K562 (cell line): Measurements from ENCODE around the gene AGPAT2. TPM values are rescaled to one million over a fixed set of nuclear protein-coding genes. Genes with fewer than 3 reads are reported as not detected.

Experiments
- CBX3 ChIP-seq, 2 experiments: IDR thresholded peaks; 1 replicate in 1 of 2; 2 replicates in 1 of 2; pipeline ENCODE4 v1.6.1; 2012; ENCODE audit warnings: inconsistent platforms in 2 of 2, low read length in 2 of 2, borderline replicate concordance in 1 of 2, control low read depth in 1 of 2
- FIP1L1 ChIP-seq: fragments of 200-400 bp; formaldehyde crosslinking; IDR thresholded peaks from 2 replicates; pipeline ENCODE4 v1.6.1; 2018; ENCODE audit warnings: mild to moderate bottlenecking, low read depth, low read length; ENCODE audit not compliant: poor library complexity, severe bottlenecking
- MAZ ChIP-seq, 2 experiments: fragments of 450-650 bp in 1 of 2; sonication (generic) in 1 of 2; formaldehyde crosslinking; IDR thresholded peaks in 1 of 2; conservative IDR thresholded peaks in 1 of 2; 2 replicates each; pipeline versions ENCODE4 v1.4.0 to v1.5.0; 2020; ENCODE audit warnings: mild to moderate bottlenecking in 1 of 2, missing genetic modification reagents in 1 of 2
- MEF2A ChIP-seq: IDR thresholded peaks from 2 replicates; pipeline ENCODE4 v1.6.1; 2011; ENCODE audit warnings: low read depth, mild to moderate bottlenecking, low read length, moderate library complexity; ENCODE audit not compliant: control insufficient read depth
- PRPF4 ChIP-seq: fragments of 200-400 bp; formaldehyde crosslinking; IDR thresholded peaks from one replicate; pipeline ENCODE4 v1.6.1; 2017; ENCODE audit warnings: low read length, low read depth, mild to moderate bottlenecking; ENCODE audit not compliant: insufficient read depth, poor library complexity, severe bottlenecking
- RAD21 ChIP-seq, 2 experiments: fragments of 250-450 bp in 1 of 2; fragments of 450-650 bp in 1 of 2; sonication (Bioruptor Pico) in 1 of 2; formaldehyde crosslinking in 1 of 2; IDR thresholded peaks in 1 of 2; conservative IDR thresholded peaks in 1 of 2; 2 replicates each; pipeline versions ENCODE4 v1.4.0 to v1.8.0; 2020 to 2022; ENCODE audit warnings: mild to moderate bottlenecking in 2 of 2, moderate library complexity in 1 of 2
- RBM22 ChIP-seq: fragments of 200-400 bp; formaldehyde crosslinking; IDR thresholded peaks from 2 replicates; pipeline ENCODE4 v1.6.1; 2018; ENCODE audit warnings: low read length, low read depth; ENCODE audit not compliant: poor library complexity, severe bottlenecking
- RBM39 ChIP-seq: fragments of 200-400 bp; formaldehyde crosslinking; optimal IDR thresholded peaks from 2 replicates; pipeline ENCODE3; 2018; ENCODE audit warnings: low read depth, low read length
- SAFB ChIP-seq: fragments of 200-400 bp; formaldehyde crosslinking; IDR thresholded peaks from 2 replicates; pipeline ENCODE4 v1.6.1; 2017; ENCODE audit warnings: low read depth, low read length, borderline replicate concordance
- SIRT6 ChIP-seq: IDR thresholded peaks from one replicate; pipeline ENCODE4 v1.6.1; 2012; ENCODE audit warnings: low read depth, mild to moderate bottlenecking, control low read depth, inconsistent platforms, low read length, moderate library complexity
- ZBTB17 ChIP-seq: fragments of 450-650 bp; formaldehyde crosslinking; IDR thresholded peaks from 2 replicates; pipeline ENCODE4 v1.4.0; 2020; ENCODE audit warnings: mild to moderate bottlenecking
- polyA plus RNA-seq, 8 experiments: library from polyadenylated mRNA; depleted of rRNA in 4 of 8; stranded (reverse) in 5 of 8; unstranded in 3 of 8; fragments of >200 nt; fragmentation: Nextera tagmentation in 2 of 8; fragmentation: Illumina TruSeq in 1 of 8; extraction: Ambion mirVana in 2 of 8; extraction: Trizol in 1 of 8; gene quantifications; 2 replicates each; pipeline versions ENCODE4 v1.2.1 to v1.2.3, GENCODE V29; 2011 to 2014; ENCODE audit warnings: inconsistent platforms in 1 of 8, missing spikeins in 1 of 8
- total RNA-seq, 7 experiments: library from RNA; depleted of rRNA in 6 of 7; stranded (reverse); fragments of >200 nt in 6 of 7; fragmentation: Illumina TruSeq in 2 of 7; extraction: Trizol in 2 of 7; gene quantifications; 2 replicates each; pipeline versions ENCODE4 v1.2.1 to v1.2.3, GENCODE V29; 2011 to 2021; ENCODE audit warnings: low replicate concordance in 1 of 7
- TF ChIP-seq, protein P1 (sequence below): fragments of 450-650 bp; formaldehyde crosslinking; IDR thresholded peaks from 2 replicates; pipeline ENCODE4 v1.4.0; 2020; ENCODE audit warnings: mild to moderate bottlenecking, moderate library complexity
- TF ChIP-seq, protein P2 (sequence below): fragments of 450-650 bp; formaldehyde crosslinking; IDR thresholded peaks from 2 replicates; pipeline ENCODE4 v1.4.0; 2020; ENCODE audit warnings: mild to moderate bottlenecking, mixed read lengths
- TF ChIP-seq, protein P3 (sequence below), 2 experiments: fragments of 450-650 bp; formaldehyde crosslinking in 1 of 2; IDR thresholded peaks; 2 replicates each; pipeline versions ENCODE4 v1.4.0 to v1.6.1; 2014 to 2020; ENCODE audit warnings: mild to moderate bottlenecking in 2 of 2, borderline replicate concordance in 1 of 2, low read depth in 1 of 2

AGPAT2 gene
- total and polyA plus RNA-seq, 9 of the 15 experiments (the other 6 are each of a cell fraction or from before 2014, with no cell fraction given), result 0.13 to 54.5 (median 23.9) TPM

DNA sequence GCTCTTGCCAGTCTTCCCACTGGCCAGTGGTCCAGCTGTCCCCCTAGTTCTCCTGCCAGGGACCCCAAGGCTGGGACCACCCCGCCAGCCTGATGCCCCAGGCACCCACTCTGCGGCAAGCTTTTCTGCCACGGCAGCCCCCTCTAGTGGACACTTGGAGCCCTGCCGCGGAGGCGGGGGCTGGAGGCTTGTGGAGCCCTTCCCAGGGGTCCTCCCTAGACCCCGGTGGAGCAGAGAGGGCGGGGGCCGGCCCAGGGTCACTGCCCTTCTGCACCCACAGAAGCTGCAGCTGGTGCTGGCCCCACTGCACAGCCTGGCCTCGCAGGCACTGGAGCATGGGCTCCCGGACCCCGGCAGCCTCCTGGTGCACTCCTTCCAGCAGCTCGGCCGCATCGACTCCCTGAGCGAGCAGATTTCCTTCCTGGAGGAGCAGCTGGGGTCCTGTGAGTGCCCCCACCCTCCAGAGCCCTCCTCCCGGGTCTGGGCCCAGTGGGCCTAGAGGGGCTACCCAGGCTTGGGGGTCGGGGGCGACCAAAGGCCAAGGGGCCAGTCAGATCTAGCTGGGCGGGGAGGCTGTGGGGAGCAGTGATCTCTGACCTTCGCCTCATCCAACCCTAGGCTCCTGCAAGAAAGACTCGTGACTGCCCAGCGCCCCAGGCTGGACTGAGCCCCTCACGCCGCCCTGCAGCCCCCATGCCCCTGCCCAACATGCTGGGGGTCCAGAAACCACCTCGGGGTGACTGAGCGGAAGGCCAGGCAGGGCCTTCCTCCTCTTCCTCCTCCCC lies 15.4 kb downstream of the AGPAT2 start (continued):
- TF ChIP-seq, protein P1, sequence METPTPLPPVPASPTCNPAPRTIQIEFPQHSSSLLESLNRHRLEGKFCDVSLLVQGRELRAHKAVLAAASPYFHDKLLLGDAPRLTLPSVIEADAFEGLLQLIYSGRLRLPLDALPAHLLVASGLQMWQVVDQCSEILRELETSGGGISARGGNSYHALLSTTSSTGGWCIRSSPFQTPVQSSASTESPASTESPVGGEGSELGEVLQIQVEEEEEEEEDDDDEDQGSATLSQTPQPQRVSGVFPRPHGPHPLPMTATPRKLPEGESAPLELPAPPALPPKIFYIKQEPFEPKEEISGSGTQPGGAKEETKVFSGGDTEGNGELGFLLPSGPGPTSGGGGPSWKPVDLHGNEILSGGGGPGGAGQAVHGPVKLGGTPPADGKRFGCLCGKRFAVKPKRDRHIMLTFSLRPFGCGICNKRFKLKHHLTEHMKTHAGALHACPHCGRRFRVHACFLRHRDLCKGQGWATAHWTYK (CRISPR knock-in tag), result 0 out of 2 replicates have a peak, but pooled peaks have one; percentile 27
- TF ChIP-seq SIRT6 (peak; percentile 29), SAFB (peak; percentile 22; the same call in 1 of the 2 replicates), FIP1L1 (peak; percentile 62), PRPF4 (peak; percentile 68), RAD21 (CRISPR knock-in tag; conservative IDR thresholded peaks at IDR 0.05 in 1 of 2, IDR thresholded peaks at IDR 0.05 in 1 of 2) (peak; percentile 16 to 42; a peak in 2 of 4 replicates), ZBTB17 (CRISPR knock-in tag) (0 out of 2 replicates have a peak, but pooled peaks have one; percentile 61), RBM39 (peak; percentile 55), RBM22 (peak; percentile 94), MAZ (CRISPR knock-in tag; conservative IDR thresholded peaks at IDR 0.05 in 1 of 2, IDR thresholded peaks at IDR 0.05 in 1 of 2) (peak; percentile 73 to 82), MEF2A (no peak), CBX3 (IDR thresholded peaks at IDR 0.05; ENCODE audit: borderline replicate concordance in 1 of 2, low read length in 2 of 2) (no peak)
- TF ChIP-seq, protein P2, sequence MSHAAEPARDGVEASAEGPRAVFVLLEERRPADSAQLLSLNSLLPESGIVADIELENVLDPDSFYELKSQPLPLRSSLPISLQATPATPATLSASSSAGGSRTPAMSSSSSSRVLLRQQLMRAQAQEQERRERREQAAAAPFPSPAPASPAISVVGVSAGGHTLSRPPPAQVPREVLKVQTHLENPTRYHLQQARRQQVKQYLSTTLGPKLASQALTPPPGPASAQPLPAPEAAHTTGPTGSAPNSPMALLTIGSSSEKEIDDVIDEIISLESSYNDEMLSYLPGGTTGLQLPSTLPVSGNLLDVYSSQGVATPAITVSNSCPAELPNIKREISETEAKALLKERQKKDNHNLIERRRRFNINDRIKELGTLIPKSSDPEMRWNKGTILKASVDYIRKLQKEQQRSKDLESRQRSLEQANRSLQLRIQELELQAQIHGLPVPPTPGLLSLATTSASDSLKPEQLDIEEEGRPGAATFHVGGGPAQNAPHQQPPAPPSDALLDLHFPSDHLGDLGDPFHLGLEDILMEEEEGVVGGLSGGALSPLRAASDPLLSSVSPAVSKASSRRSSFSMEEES, result no peak
- TF ChIP-seq, protein P3, sequence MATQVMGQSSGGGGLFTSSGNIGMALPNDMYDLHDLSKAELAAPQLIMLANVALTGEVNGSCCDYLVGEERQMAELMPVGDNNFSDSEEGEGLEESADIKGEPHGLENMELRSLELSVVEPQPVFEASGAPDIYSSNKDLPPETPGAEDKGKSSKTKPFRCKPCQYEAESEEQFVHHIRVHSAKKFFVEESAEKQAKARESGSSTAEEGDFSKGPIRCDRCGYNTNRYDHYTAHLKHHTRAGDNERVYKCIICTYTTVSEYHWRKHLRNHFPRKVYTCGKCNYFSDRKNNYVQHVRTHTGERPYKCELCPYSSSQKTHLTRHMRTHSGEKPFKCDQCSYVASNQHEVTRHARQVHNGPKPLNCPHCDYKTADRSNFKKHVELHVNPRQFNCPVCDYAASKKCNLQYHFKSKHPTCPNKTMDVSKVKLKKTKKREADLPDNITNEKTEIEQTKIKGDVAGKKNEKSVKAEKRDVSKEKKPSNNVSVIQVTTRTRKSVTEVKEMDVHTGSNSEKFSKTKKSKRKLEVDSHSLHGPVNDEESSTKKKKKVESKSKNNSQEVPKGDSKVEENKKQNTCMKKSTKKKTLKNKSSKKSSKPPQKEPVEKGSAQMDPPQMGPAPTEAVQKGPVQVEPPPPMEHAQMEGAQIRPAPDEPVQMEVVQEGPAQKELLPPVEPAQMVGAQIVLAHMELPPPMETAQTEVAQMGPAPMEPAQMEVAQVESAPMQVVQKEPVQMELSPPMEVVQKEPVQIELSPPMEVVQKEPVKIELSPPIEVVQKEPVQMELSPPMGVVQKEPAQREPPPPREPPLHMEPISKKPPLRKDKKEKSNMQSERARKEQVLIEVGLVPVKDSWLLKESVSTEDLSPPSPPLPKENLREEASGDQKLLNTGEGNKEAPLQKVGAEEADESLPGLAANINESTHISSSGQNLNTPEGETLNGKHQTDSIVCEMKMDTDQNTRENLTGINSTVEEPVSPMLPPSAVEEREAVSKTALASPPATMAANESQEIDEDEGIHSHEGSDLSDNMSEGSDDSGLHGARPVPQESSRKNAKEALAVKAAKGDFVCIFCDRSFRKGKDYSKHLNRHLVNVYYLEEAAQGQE (IDR thresholded peaks at IDR 0.05; ENCODE audit: borderline replicate concordance), result peak; percentile 23; the same call in 1 of the 2 replicates
- TF ChIP-seq, protein P3 (CRISPR knock-in tag; IDR thresholded peaks at IDR 0.05; ENCODE audit: low read depth), result no peak
